Esophagus muscularis mucosa (tissue), 4 donors: Measurements from ENCODE around the gene SCAP. TPM values are rescaled to one million over a fixed set of nuclear protein-coding genes. Genes with fewer than 3 reads are reported as not detected.

Source experiments
- DNase-seq: peaks from one replicate; pipeline ENCODE4 v3.0.0-alpha.2; 2017; ENCODE audit errors: extremely low spot score
- H3K27ac ChIP-seq, 4 donors: fragments of 200-600 bp; sonication (generic); replicated peaks in 1 of 4; 1 replicate in 3 of 4; 2 replicates in 1 of 4; pipeline ENCODE4 v1.5.1; 2016 to 2019; ENCODE audit warnings: mild to moderate bottlenecking in 1 of 4
- H3K27me3 ChIP-seq, 4 donors: fragments of 200-600 bp; sonication (generic); one replicate each; pipeline versions ENCODE4 v1.5.1 to v1.6.0; 2016 to 2019
- H3K36me3 ChIP-seq, 4 donors: fragments of 200-600 bp; sonication (generic); one replicate each; pipeline ENCODE4 v1.5.1; 2016 to 2019
- H3K4me1 ChIP-seq, 4 donors: fragments of 200-600 bp; sonication (generic); one replicate each; pipeline ENCODE4 v1.5.1; 2016 to 2019
- H3K4me3 ChIP-seq, 4 donors: fragments of 200-600 bp; sonication (generic); 1 replicate in 2 of 4; 2 replicates in 2 of 4; pipeline ENCODE4 v1.5.1; 2016 to 2019; ENCODE audit warnings: mild to moderate bottlenecking in 4 of 4, moderate library complexity in 1 of 4
- H3K9me3 ChIP-seq, 4 donors: fragments of 200-600 bp; sonication (generic); 1 replicate in 3 of 4; 2 replicates in 1 of 4; pipeline ENCODE4 v1.5.1; 2016 to 2019
- EP300 ChIP-seq: sonication (generic); formaldehyde crosslinking; IDR thresholded peaks from one replicate; pipeline ENCODE4 v1.6.1; 2017; ENCODE audit warnings: antibody characterized with exemption
- POLR2A ChIP-seq: fragments of 450-650 bp; IDR thresholded peaks from one replicate; pipeline ENCODE4 v1.6.1; 2017; ENCODE audit warnings: antibody characterized with exemption, moderate library complexity, mild to moderate bottlenecking, low read depth
- POLR2AphosphoS5 ChIP-seq, 2 donors: sonication (generic); formaldehyde crosslinking; IDR thresholded peaks; one replicate each; pipeline ENCODE4 v1.6.1; 2017; ENCODE audit warnings: antibody characterized with exemption in 2 of 2
- WGBS: methylation state at CpG from one replicate; pipeline ENCODE4 v1.1.5; 2018; 5-methylcytosine and 5-hydroxymethylcytosine counted together
- intact Hi-C: fragments of 100-400 bp; cut with DNase I; formaldehyde crosslinking; loops from one replicate; pipeline ENCODE4 v1.15.1; 2023
- total RNA-seq, 4 donors: library from RNA; depleted of rRNA; stranded (reverse); fragments of >200 nt; gene quantifications; one replicate each; pipeline versions ENCODE4 v1.1.0 to v1.2.1, GENCODE V29; 2016
- TF ChIP-seq, protein P1 (sequence below), 3 experiments: fragments of 200-600 bp in 2 of 3; fragments of 450-650 bp in 1 of 3; sonication (generic) in 2 of 3; IDR thresholded peaks; one replicate each; pipeline ENCODE4 v1.5.1; 2017 to 2019; ENCODE audit warnings: antibody characterized with exemption in 3 of 3, mild to moderate bottlenecking in 2 of 3, moderate library complexity in 1 of 3

Gene SCAP
- total RNA-seq, 4 donors from 2014 or later: 67.6 to 104 (median 79.9) TPM

DNA sequence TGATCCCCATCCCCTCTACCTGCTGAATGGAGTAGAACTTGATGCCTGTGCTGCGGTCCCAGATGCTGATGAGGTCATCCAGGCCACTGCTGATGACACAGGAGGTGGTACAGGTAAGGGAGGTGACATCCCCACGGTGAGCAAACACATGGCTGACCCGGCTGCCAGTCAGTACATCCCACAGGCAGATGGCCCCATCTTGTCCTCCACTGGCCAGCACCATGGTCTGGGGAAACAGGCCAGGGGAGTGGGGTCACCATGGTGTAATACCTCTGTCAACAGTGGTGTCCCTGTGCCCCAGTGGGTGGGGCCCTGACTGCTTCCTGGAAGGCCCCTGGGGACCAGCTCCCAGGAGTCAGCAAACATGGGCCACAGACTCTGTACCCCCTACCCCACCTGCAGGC is 61.6 kb downstream of the SCAP start:
- Histone ChIP-seq H3K4me1 (no peaks in the 10 kb centered on the region), H3K27ac (peak overlapping the region in 1 of 4 donors; percentile 26), H3K36me3 (peaks cover 45 to 95% (median 92%) of the 10 kb centered on the region in 4 donors), H3K9me3 (no peaks in the 10 kb centered on the region), H3K4me3 (no peak overlapping the region), H3K27me3 (no peaks in the 10 kb centered on the region)
- WGBS: no CpG with 5 or more reads among the region's 3 CpGs
- no peak for TF ChIP-seq POLR2AphosphoS5 (IDR thresholded peaks at IDR 0.05)
- TF ChIP-seq, protein P1, sequence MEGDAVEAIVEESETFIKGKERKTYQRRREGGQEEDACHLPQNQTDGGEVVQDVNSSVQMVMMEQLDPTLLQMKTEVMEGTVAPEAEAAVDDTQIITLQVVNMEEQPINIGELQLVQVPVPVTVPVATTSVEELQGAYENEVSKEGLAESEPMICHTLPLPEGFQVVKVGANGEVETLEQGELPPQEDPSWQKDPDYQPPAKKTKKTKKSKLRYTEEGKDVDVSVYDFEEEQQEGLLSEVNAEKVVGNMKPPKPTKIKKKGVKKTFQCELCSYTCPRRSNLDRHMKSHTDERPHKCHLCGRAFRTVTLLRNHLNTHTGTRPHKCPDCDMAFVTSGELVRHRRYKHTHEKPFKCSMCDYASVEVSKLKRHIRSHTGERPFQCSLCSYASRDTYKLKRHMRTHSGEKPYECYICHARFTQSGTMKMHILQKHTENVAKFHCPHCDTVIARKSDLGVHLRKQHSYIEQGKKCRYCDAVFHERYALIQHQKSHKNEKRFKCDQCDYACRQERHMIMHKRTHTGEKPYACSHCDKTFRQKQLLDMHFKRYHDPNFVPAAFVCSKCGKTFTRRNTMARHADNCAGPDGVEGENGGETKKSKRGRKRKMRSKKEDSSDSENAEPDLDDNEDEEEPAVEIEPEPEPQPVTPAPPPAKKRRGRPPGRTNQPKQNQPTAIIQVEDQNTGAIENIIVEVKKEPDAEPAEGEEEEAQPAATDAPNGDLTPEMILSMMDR (IDR thresholded peaks at IDR 0.05): no peak
- no peak for TF ChIP-seq EP300
- TF ChIP-seq POLR2A: no peak
- intact Hi-C loops: no loop called here
- DNase-seq: no peak

DNA sequence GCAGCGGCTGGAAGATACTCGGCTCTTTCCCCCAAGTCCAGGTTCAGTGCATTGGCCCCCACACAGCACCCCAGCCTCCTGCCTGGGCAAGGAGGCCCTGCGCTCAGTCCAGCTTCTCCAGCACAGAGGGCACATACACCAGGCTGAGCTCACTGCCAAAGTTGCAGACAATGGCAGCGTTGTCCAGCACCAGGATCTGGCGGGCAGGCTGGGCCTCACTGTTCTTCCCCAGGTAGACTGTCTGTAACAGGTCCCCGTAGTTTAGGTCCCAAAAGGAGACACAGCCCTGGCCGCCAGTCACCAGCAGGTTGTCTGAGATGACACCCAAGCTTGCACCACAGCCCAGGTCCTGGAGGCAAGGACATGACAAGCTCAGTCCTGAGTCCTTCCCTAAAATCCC is 62.0 kb downstream of the SCAP start:
- 87% methylated on average over 6 of the region's 7 CpGs for WGBS
- TF ChIP-seq, protein P1 (IDR thresholded peaks at IDR 0.05): no peak
- no peak for TF ChIP-seq POLR2AphosphoS5 (IDR thresholded peaks at IDR 0.05)
- TF ChIP-seq EP300: no peak
- TF ChIP-seq POLR2A: no peak
- Histone ChIP-seq H3K36me3 (peaks cover 45 to 95% (median 92%) of the 10 kb centered on the region in 4 donors), H3K4me1 (no peaks in the 10 kb centered on the region), H3K4me3 (no peak overlapping the region), H3K27ac (no peak overlapping the region), H3K9me3 (no peaks in the 10 kb centered on the region), H3K27me3 (no peaks in the 10 kb centered on the region)
- no peak for DNase-seq
- intact Hi-C loops: no loop called here

DNA sequence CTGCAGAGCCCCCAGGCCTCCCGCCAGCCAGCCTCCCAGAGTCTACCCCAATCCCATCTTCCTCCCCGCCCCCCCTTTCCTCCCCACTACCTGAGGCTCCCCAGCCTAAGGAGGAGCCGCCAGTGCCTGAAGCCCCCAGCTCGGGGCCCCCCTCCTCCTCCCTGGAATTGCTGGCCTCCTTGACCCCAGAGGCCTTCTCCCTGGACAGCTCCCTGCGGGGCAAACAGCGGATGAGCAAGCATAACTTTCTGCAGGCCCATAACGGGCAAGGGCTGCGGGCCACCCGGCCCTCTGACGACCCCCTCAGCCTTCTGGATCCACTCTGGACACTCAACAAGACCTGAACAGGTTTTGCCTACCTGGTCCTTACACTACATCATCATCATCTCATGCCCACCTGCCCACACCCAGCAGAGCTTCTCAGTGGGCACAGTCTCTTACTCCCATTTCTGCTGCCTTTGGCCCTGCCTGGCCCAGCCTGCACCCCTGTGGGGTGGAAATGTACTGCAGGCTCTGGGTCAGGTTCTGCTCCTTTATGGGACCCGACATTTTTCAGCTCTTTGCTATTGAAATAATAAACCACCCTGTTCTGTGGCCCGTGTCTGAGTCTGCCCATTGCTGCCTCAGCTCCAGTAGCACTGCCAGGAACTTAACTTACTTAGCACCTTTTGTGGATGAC is 62.8 kb downstream of the SCAP start:
- 72% methylated on average over 12 of the region's 12 CpGs for WGBS
- Histone ChIP-seq H3K27me3 (no peaks in the 10 kb centered on the region), H3K4me1 (no peaks in the 10 kb centered on the region), H3K27ac (no peak overlapping the region), H3K9me3 (no peaks in the 10 kb centered on the region), H3K36me3 (peaks cover 51 to 95% (median 92%) of the 10 kb centered on the region in 4 donors), H3K4me3 (no peak overlapping the region)
- no peak for DNase-seq
- TF ChIP-seq, protein P1 (IDR thresholded peaks at IDR 0.05): no peak
- TF ChIP-seq EP300: no peak
- TF ChIP-seq POLR2AphosphoS5 (IDR thresholded peaks at IDR 0.05): no peak
- no peak for TF ChIP-seq POLR2A
- intact Hi-C loops: no loop called here

DNA sequence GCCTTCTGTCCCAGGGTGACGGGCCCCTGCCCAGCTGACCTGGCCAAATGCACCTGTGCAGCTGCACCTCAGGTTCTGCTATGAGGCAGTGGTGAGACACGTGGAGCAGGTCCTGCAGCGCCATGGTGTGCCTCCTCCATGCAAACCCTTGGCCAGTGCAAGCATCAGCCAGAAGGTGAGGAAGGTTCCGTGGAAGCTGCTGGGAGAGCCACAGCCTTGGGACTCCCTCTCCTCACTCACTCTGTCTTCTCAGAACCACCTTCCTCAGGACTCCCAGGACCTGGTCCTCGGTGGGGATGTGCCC is 63.3 kb downstream of the SCAP start:
- DNase-seq: no peak
- H3K27ac ChIP-seq: no peak overlapping the region
- no peaks in the 10 kb centered on the region for H3K27me3 ChIP-seq
- no peaks in the 10 kb centered on the region for H3K4me1 ChIP-seq
- TF ChIP-seq EP300: no peak
- TF ChIP-seq POLR2A: no peak
- TF ChIP-seq POLR2AphosphoS5 (IDR thresholded peaks at IDR 0.05): no peak
- TF ChIP-seq, protein P1 (IDR thresholded peaks at IDR 0.05): no peak
- H3K4me3 ChIP-seq: no peak overlapping the region
- no peaks in the 10 kb centered on the region for H3K9me3 ChIP-seq
- 86% methylated on average over 4 of the region's 5 CpGs for WGBS
- intact Hi-C loops: no loop called here
- H3K36me3 ChIP-seq: peaks cover 51 to 97% (median 95%) of the 10 kb centered on the region in 4 donors
